ENCODE data around the gene KIAA0930. TPM values are rescaled to one million over a fixed set of nuclear protein-coding genes. Genes with fewer than 3 reads are reported as not detected.

Gene KIAA0930
- total RNA-seq, 1 experiment from 2014 or later: 61.9 TPM

DNA sequence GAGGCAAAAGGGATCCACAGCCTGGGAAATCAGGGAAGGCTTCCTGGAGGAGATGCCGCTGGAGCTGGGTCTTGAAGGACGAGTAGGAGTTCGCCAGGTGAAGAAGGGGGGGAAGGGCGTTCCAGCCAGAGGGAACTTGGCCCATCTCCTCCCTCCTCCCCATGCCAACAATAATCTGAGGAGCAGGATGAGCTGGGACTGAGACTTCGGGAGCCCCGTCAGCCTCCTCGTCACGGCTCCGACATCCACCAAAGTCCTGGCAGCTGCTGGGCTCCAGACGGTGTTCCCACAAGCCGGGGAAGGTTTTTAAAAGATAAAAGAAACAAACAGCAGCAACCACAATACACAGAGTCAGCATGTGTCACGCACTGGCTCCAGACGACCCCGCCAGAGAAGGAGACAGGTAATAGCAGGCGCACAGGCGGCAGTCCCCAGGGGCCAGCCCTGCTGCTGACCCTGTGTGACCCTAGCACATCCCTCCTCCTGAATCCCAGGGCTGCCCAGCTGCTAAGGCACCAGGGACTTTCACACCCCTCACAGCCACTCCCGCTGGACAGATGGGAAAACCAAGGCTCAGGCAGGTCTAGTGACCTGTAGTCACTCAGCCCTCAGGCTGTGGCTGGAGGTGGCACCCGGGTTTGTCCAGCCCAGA lies 39.7 kb downstream of the KIAA0930 start:
- no peaks in the 10 kb centered on the region for H3K9me3 Mint-ChIP-seq (ENCODE audit: unreplicated experiment)
- no peak overlapping the region for H3K27ac Mint-ChIP-seq (ENCODE audit: low read depth, unreplicated experiment)
- peaks cover 5% of the 10 kb centered on the region for H3K4me1 Mint-ChIP-seq (ENCODE audit: insufficient read depth, unreplicated experiment)
- H3K36me3 Mint-ChIP-seq (ENCODE audit: insufficient read depth, unreplicated experiment): peaks cover 64% of the 10 kb centered on the region
- POLR2A ChIA-PET: interaction anchor here (0.7 kb wide), 1 partner anchor 25 kb away, joined by 3 read pairs; no protein-coding TSS in a partner anchor
- no peaks in the 10 kb centered on the region for H3K27me3 Mint-ChIP-seq (ENCODE audit: insufficient read depth, unreplicated experiment)
- TF ChIP-seq, protein P1, sequence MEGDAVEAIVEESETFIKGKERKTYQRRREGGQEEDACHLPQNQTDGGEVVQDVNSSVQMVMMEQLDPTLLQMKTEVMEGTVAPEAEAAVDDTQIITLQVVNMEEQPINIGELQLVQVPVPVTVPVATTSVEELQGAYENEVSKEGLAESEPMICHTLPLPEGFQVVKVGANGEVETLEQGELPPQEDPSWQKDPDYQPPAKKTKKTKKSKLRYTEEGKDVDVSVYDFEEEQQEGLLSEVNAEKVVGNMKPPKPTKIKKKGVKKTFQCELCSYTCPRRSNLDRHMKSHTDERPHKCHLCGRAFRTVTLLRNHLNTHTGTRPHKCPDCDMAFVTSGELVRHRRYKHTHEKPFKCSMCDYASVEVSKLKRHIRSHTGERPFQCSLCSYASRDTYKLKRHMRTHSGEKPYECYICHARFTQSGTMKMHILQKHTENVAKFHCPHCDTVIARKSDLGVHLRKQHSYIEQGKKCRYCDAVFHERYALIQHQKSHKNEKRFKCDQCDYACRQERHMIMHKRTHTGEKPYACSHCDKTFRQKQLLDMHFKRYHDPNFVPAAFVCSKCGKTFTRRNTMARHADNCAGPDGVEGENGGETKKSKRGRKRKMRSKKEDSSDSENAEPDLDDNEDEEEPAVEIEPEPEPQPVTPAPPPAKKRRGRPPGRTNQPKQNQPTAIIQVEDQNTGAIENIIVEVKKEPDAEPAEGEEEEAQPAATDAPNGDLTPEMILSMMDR (IDR thresholded peaks at IDR 0.05; ENCODE audit: unreplicated experiment): no peak
- no peak overlapping the region for H3K4me3 Mint-ChIP-seq (ENCODE audit: unreplicated experiment)
- CTCF ChIA-PET: no interaction called here
- BruUV-seq (replicated peaks): no TSS peak
- DNase-seq (ENCODE audit: unreplicated experiment): no peak
- intact Hi-C loops (cut with micrococcal nuclease): no loop called here

DNA sequence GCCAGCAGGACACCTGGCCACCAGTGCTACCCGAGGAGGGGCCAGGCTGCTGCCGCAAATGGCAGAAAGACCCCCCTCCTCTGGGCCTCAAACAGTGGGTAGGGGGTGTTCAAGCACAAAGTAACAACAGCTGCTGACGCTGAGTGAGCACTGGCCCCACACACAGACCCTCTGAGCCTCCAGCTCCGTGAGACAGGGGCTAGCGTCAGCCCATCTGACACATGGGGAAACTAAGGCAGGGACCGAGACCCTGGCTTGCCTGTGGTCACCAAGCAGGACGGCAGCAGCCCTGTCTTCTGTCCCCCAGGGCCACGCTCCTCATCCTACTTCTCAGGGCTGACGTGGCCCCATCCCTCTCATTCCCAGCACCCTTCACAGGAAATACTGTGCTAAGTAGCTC lies 40.5 kb downstream of the KIAA0930 start:
- Mint-ChIP-seq H3K4me3 (ENCODE audit: unreplicated experiment) (no peak overlapping the region), H3K36me3 (ENCODE audit: insufficient read depth, unreplicated experiment) (peaks cover 66% of the 10 kb centered on the region), H3K9me3 (ENCODE audit: unreplicated experiment) (no peaks in the 10 kb centered on the region), H3K4me1 (ENCODE audit: insufficient read depth, unreplicated experiment) (peaks cover 5% of the 10 kb centered on the region), H3K27me3 (ENCODE audit: insufficient read depth, unreplicated experiment) (no peaks in the 10 kb centered on the region), H3K27ac (ENCODE audit: low read depth, unreplicated experiment) (no peak overlapping the region)
- POLR2A ChIA-PET: no interaction called here
- no TSS peak for BruUV-seq (replicated peaks)
- no peak for DNase-seq (ENCODE audit: unreplicated experiment)
- TF ChIP-seq, protein P1 (IDR thresholded peaks at IDR 0.05; ENCODE audit: unreplicated experiment): no peak
- intact Hi-C loops (cut with micrococcal nuclease): no loop called here
- CTCF ChIA-PET: no interaction called here

DNA sequence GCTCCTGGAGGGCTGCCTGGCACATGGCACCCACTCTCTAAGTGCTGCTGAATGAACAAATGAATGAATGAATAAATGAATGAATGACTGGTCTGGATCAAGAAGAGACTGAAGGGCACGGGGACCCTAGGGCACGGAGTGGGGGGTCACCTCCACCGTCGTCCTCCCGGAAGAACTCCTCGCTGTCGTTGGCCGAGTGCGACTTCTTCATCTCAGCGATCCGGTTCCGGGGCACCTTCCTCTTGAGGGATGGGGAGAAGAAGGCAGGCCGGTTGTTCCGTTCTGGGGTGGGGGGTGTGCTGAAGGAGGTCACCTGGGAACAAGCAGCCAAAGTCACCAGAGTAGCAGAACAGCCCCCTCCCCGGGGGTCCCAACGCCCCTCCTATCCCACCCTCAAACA lies 41.0 kb downstream of the KIAA0930 start:
- H3K9me3 Mint-ChIP-seq (ENCODE audit: unreplicated experiment): no peaks in the 10 kb centered on the region
- TF ChIP-seq, protein P1 (IDR thresholded peaks at IDR 0.05; ENCODE audit: unreplicated experiment): no peak
- POLR2A ChIA-PET: no interaction called here
- peaks cover 5% of the 10 kb centered on the region for H3K4me1 Mint-ChIP-seq (ENCODE audit: insufficient read depth, unreplicated experiment)
- intact Hi-C loops (cut with micrococcal nuclease): no loop called here
- BruUV-seq (replicated peaks): no TSS peak
- DNase-seq (ENCODE audit: unreplicated experiment): no peak
- peaks cover 68% of the 10 kb centered on the region for H3K36me3 Mint-ChIP-seq (ENCODE audit: insufficient read depth, unreplicated experiment)
- H3K27me3 Mint-ChIP-seq (ENCODE audit: insufficient read depth, unreplicated experiment): no peaks in the 10 kb centered on the region
- H3K27ac Mint-ChIP-seq (ENCODE audit: low read depth, unreplicated experiment): no peak overlapping the region
- CTCF ChIA-PET: no interaction called here
- H3K4me3 Mint-ChIP-seq (ENCODE audit: unreplicated experiment): no peak overlapping the region

DNA sequence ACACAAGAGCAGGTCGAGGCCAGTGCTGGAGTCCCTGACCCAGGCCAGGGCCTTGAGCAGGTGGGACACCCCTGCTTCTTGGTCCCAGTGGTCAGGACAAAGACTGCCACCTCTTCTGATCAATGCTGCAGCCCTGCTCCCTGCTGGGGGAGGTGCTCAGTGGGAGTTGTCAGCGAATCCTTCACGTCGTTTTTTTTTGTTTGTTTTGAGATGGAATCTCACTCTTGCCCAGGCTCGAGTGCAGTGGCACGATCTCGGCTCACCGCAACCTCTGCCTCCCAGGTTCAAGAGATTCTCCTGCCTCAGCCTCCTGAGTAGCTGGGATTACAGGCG lies 42.3 kb downstream of the KIAA0930 start:
- CTCF ChIA-PET: no interaction called here
- no TSS peak for BruUV-seq (replicated peaks)

More for the DNA sequence above, 42.3 kb downstream of the KIAA0930 start:
- Mint-ChIP-seq H3K27me3 (ENCODE audit: insufficient read depth, unreplicated experiment) (no peaks in the 10 kb centered on the region), H3K4me1 (ENCODE audit: insufficient read depth, unreplicated experiment) (peaks cover 5% of the 10 kb centered on the region), H3K36me3 (ENCODE audit: insufficient read depth, unreplicated experiment) (peaks cover 74% of the 10 kb centered on the region), H3K27ac (ENCODE audit: low read depth, unreplicated experiment) (no peak overlapping the region), H3K9me3 (ENCODE audit: unreplicated experiment) (no peaks in the 10 kb centered on the region), H3K4me3 (ENCODE audit: unreplicated experiment) (no peak overlapping the region)
- no peak for DNase-seq (ENCODE audit: unreplicated experiment)
- intact Hi-C loops (cut with micrococcal nuclease): no loop called here
- POLR2A ChIA-PET: no interaction called here
- TF ChIP-seq, protein P1 (IDR thresholded peaks at IDR 0.05; ENCODE audit: unreplicated experiment): no peak
